Loucy (cell line): ENCODE measurements around the gene FGFR2.

Experiments used
- CTCF ChIP-seq: fragments of 200-600 bp; sonication (generic); conservative IDR thresholded peaks from 2 replicates; pipeline ENCODE4 v1.5.1; 2014; ENCODE audit warnings: mild to moderate bottlenecking, antibody characterized with exemption, low read length
- EZH2phosphoT487 ChIP-seq: fragments of 200-600 bp; IDR thresholded peaks from 2 replicates; pipeline ENCODE4 v1.6.1; 2018; ENCODE audit warnings: antibody characterized with exemption, mild to moderate bottlenecking, moderate library complexity, borderline replicate concordance

- TF ChIP-seq CTCF (no peak), EZH2phosphoT487 (no peak)
Measured at GRCh38 chr10:121543545-121543944, 54.7 kb downstream of the FGFR2 start.
